Suppressor macrophage (primary cell): ENCODE data around the gene TMEM203.

Experiments
- DNase-seq, 4 experiments: peaks; one replicate each; pipeline ENCODE4 v3.0.0-alpha.2; 2020 to 2022

The TMEM203 gene

DNA sequence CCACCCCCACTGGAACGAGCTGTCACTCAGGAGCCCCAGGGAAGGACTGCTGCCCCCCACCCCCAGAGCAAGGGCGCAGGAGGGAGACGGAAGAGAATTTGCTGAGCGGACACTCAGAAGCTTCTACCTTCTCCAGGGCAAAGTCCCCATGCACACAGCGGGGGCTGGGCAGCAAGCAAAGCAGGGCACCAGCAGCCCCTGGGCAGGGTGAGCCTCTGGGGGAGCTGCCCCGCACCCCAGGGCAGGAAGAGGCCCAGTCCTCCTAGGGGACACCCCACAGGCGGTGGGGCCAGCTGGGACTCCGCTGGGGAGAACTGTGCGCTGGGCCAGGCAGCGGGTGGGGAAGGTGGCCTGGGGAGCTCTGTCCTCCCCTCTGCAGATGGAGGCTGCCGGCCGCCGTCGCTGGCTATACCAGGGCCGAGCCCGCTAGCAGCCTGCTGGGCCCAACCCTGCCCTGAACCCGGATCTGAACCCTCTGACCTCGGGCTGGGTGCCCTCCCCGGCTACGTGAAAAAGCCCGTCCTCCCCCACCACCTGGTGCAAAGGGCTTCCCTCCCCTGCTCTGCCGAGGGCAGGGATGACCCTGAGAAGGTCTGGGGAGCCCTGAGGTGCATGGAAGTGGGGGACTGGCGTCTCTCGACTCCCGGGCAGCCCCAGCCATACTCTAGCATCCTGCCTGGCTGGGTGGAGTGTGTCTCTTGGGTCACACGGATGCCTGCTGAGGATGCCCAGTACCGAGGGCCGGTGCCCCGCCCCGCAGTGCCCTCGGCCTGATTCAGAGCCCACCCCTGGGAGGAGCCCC lies 24.7 kb upstream of the TMEM203 start:
- no peak for DNase-seq

DNA sequence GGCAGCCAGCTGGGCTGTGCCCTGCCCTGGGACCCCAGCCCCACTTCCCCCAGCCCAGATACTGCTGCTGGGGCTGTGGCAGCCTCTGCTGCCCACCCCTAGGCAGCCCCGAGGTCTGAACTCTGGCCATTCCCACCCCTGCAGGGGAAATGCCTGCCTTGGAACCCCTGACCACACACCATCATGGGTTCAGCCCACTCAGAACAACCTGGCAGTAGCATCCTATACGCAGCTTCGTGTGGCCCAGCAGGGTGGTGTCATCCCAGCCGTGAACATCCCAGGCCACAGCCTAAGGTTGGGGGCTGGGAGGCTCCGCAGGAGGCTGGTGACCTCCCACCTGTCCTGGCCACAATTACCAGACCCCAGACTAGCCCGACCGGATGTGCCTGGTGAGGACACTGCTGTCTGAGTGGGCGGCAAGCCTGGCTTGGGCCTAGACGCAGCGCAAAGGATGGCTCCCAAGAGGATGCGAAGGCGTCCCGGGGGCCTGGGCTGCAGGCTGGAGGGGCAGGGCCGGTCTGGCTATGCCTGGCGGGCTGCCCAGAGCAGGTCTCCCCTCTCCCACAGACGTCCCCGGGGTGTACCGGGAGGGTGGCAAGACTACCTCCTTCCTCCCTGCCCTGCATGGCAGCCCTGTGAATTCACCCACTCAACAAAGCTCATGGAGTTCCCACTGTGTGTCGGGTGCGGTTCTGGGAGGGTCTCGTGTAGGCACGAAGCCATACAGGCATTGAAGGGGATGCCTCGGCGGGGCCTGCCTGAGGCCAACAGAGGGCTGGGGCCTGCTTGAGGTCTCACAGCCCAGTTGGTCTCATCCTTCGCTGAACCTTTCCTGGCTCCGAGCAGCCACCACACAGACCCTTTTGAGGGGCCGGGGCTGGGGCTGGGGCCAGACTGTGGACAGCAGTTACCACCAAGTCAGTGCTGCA lies 23.8 kb upstream of the TMEM203 start:
- DNase-seq = no peak

DNA sequence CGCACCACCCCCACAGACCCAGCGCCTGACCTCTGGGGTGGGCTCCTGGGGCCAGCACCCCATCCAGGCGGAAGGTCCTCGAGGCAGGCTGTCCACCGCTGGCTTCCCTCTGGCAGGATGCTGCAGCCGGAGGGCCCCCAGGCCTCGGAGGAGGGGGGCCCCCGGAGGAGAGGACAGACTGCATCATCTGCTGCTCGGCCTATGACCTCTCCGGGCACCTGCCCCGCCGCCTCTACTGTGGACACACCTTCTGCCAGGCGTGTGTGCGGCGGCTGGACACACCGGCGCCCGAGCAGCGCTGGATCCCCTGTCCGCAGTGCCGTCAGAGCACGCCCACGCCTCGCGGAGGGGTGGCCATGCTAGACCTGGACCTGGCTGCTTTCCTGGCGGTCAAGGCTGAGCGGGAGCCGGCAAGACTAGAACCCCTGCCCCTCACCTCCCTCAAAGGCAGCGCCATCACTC lies 23.1 kb upstream of the TMEM203 start:
- no peak for DNase-seq

DNA sequence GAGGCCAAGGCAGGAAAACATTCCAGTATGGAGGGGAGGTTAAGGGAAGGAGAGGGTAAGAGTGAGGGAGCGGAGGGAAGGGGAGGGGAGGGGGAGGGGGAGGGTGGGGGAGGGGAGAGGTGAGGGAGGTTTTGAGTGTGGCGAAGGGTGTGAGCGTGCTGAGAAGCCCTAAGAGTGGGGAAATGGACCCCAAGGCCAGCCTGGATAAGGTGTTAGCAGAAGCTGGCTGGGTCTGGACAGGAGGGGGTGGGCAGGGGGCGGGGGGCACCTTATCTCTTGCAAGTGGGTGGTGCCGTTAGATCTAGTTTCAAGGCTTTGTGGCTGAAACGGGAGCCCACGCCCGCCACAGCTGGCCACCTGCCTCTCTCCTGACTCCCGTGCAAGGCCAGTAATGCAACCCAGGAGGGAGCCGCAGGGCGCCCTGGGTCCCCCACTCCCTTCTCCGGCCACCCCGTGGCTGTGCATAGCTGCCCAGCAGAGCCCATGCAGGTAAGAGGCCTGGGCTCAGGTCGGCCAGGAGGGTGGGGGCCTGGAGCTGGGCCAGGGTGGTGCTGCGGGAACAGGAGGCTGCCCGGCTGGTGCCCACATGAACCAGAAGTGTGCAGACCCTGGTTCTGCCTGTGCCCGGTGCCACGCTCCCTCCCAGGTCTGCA lies 22.5 kb upstream of the TMEM203 start:
- DNase-seq = no peak

DNA sequence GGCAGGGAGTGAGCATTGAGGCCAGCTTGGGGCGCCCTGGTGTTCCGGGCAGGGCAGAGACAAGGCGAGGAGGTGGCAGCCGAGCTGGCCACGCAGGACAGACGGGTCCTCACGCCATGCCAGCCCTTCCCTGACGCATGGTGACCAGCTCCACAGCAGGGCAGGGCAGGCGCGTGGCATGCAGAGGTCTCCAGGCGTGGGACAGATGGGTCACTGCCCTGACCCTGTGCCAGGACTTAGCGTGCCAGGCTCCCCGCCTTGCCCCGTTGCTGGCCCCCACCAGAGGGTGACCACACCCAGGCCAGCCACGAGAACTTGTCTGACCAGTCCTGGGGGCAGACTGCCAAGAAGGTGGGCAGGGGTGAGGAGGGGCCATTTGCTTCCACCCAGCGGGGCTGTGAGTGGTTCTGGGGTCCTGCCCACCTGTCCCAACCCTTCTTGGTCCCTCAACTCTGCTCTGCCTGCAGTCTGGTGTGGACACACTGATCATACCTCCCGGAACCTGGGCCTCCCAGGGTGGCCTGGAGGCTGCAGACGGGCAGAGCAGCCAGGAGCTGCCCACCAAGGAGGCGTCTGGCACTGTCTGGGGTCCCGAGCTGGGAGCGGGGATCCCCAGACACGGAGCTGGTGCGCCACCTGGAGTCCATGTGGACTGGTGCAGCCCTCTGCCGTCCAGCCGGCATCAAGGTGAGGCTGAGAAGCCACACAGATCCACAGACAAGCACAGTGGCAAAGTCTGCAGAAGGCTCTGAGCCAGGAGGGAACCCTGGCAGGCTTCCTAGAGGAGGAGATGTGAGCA lies 21.8 kb upstream of the TMEM203 start, which contains the start of gene RNF224:
Gene RNF224, plus strand, starts transcription at position 449 of the 799 bp plus-strand sequence. CDS start 834 bp downstream, outside the sequence.
- peak; percentile 73 to 87 (median 80) for DNase-seq

DNA sequence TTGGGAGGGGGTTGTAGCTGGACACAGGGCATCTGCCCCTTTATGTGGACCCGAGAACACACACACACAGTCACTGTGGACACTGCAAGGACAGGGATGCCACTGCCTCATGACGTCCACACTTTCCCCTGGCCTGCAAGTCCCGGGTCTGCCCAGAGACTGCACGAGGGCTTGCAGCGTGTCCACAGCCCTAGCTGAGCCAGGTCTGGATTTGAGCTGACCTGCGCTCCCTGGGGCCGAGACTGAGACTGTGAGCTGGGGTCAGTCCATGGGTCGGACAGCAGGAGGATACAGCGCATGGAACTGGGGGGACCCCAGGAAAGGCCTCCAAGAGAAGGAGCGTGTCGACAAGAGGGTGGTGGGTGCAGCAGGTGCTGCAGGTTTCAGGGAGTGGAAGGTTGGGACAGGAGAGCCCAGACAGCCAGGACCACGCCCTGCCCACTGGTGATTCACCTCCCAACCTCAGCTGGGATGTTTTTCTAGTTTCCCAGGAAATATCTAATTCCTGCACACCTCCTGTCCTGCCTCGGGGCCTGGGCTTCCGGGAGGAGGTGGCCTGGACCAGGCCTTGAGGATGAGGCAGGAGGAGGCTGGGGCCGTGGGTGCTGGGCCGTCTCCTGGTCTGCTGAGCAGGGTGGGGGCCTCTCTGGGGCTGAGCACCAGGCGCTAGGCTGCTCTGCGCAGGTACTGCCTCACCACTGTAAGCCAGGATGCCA lies 21.0 kb upstream of the TMEM203 start:
- DNase-seq = no peak

DNA sequence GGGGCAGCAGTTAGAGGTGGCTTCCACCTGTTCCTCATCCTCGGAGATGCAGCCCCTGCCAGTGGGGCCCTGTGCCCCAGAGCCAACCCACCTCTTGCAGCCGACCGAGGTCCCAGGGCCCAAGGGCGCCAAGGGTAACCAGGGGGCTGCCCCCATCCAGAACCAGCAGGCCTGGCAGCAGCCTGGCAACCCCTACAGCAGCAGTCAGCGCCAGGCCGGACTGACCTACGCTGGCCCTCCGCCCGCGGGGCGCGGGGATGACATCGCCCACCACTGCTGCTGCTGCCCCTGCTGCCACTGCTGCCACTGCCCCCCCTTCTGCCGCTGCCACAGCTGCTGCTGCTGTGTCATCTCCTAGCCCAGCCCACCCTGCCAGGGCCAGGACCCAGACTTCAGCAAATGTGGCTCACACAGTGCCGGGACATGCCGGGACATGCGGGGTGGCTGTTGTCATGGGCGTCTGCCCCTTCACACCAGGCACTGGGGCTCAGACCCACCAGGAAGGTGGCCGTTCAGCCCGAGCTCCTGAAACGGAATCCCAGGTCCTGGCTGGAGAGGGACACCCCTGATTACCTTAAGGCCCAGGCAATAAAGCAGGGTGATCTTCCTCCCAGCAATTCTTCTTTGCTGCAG lies 20.4 kb upstream of the TMEM203 start:
- DNase-seq = no peak

DNA sequence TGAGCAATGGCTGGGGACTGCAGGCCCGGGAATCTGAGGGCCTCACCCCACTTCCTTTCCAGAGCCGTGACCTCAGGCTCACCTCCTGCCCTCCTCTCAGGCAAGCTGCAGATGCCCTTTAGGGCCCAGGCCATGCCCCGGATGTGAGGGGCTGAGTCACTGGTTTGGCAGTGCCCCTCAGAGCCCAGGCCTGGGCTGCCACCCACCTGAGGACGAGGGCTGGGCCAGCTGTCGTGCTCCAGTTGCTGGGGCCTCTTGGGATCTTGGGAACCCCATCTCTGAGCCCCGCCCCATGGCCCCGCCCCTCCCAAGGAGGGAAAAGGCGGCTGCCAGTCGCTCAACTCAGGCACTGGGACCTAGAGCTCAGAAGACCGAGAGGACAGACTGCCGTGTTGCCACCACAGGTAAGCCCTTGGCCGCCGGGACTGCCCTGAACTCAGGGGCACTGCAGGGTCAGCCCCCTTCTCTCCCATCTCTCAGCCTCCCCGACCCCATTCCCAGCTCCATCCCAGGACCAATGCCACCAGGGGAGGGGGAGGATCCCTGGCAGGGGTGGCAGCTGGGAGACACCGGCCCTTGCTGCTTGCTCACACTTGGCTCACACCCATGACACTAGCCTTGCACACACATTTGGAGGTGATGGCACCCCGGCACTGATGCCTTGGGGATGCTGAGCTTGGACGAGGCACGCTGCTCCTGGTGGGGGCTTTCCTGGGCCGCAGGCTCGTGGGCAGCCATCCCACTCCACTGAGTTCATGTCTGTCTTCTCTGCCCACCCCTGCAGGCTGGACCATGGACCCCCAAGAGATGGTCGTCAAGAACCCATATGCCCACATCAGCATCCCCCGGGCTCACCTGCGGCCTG lies 19.6 kb upstream of the TMEM203 start, which contains the start of gene CYSRT1:
Gene CYSRT1, plus strand, starts transcription at position 345 of the 865 bp plus-strand sequence. Its CDS starts 448 bp downstream, at position 793.
- DNase-seq = peak; percentile 18 to 49 (median 44)

DNA sequence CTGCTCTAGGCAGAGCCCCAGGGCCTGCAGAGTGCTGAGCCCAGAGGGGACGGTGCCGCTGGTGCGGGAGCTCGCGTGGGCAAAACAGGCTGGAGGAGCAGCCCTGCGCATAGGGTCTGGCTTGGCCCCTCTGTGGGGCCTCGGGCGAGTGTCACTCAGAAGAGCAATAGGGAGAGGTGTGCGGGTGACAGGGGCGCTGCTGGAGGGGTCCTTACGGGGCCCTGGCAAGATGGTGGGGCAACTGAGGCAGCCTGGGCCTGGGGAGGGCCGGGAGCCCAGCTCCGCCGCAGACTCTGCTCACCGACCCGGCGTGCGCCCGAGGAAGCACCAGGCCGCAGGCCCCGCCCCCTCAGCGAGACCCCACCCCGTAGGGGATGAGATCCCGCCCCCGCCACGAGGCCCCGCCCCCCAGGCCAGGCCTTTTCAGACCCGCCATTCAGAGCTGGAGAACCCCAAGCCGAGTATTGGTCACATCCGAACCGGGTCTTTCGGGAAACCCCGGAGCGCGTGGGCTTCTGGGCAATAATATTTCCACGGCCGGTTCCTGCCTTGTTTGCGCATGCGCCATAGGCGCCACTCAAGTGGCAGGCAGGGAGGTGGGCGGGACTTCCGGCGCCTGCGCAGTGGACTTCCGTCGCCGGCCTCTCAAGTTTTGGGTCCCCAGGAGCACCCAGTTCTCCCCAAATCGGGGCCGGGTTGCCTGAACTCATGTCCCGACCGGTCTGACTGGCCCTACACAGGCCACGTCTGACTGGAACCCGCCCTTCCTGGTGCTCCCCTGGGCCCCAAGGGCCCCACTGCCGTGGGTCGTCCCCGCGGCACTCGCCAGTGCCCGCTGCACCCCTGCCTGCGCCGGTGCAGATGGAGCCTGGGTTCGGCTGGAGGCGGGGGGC lies 17.9 kb upstream of the TMEM203 start:
- peak; percentile 99 to 100 (median 100) for DNase-seq

DNA sequence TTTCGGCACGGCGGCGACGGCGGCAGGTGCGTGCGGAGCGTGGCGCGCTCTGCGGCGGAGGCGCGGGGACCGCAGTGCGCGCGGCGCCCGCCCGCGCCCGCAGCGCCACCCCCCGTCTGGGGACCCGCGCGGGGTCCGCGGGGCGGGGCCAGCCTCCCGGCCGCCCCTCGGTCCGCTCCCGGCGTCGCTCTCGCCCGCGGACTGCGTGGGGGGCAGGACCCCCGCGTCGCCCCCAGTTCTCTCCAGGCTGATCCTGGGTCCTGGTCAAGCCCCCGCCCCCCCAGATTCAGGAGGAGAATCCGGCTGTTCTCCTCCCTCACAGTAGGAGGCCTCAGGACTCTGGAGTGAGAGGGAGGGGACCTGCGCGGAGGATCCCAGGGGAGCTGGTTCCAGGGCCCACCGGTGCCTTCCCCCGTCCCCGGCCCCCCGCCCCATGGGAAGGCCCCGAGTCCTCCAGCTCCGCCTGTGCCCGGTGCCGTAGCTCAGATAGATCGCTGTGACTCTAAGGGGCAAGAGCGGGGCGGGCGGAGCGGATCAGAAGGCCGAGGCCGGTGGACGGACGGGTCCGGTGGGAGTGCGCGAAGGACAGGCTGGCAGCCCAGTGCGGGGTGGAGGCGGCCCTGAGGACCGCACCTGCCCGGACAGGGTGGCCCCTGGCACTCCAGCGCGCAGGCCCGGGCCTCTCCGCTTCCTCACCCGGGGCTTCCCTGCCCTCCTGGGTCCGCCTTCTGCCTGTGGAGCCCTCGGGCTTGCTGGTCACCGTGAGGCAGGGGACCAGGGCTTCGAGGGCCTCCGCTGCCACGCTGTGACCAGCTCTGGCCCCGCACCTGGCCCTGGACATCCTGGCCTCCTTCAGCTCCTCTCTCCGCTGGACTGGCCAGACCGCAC lies 17.0 kb upstream of the TMEM203 start, which contains the start of gene RNF208:
Gene RNF208, minus strand, starts transcription at position 51 of the 888 bp plus-strand sequence. CDS start 1,028 bp downstream, outside the sequence.
- DNase-seq = peak in 2 of 4 experiments; percentile 29 to 38

DNA sequence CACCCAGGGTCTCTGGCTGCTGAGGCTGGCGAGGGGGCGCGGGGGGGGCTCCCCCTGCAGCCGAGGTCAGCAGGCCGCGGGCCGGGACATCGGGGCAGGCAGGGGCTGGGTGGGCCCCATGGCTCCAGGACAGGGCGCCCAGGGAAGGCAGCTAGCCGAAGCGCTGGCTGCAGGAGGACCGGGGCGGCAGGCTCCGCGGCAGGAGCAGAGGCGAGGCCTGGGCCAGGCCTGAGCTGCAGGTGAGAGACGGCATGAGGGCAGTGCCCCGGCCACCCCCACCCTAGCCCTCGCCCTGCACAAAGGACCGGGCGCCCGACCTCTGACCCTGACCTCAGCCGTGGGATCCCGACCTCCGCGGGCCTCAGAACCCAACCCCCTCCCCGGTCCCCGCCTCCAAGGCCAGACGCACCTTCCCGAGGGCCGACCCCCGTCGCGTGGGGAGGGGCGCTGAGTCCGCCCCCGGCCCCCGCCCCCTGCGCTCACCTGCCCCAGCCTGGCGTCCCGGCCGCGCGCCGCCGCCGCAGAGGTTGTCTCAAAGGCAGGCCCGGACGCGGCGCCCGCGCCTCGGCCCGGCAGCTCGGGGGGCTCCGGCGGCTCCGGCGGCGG lies 16.2 kb upstream of the TMEM203 start:
- DNase-seq = no peak

DNA sequence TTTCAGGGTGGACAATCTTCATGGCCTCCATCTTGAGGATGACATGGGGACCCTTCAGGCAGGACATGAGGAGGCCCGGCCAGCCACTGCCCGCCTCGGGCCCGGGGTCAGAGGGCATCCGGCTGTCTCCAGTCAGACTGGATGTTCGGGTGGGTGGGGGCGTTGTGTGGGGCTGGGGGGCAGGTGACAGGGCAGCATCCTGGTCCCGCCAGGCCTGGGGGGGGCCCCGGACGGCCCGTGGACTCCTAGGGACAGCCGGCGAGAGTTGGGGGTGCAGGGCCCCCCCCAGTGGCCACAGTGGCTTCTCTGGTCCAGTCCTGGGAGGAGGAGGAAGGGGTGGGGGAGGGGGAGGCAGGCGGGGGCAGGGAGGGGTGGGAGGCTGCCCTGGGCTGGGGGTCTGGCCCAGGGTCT lies 15.7 kb upstream of the TMEM203 start:
- DNase-seq = no peak

DNA sequence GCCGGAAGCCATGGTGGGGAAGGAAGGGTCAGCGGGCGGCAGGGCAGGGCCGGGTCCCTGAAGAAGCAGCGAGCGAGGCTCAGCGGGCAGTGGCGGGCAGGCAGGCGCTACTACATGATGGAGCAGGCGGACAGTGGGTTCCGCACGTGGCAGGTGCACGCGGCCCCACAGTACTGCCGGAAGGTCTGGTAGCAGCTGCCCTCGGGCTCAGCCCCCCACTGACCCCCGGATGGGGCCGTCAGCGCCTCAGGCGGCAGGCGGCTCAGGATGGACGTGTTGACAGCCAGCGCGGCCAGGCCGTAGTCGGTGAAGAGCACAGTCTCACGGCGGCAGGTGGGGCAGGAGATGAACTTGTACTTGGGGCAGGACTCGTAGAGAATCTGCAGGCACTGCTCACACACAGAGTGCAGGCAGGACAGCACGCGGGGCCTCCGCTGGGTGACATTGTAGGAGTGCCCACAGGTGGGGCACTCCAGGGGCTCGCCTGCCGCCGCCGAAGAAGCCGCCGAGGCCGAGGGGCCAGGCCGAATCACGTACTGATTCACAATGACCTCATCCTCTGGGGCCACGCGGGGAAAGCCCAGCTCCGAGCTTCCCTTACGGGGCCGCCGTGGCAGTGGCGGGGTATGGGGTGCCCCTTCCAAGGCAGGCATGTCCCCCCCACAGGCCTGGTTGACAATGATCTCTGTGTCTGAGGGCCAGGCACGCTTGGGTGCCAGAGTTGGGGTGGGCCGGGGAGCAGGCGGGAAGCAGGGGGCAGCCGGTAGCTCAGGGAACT lies 15.1 kb upstream of the TMEM203 start:
- DNase-seq = no peak

DNA sequence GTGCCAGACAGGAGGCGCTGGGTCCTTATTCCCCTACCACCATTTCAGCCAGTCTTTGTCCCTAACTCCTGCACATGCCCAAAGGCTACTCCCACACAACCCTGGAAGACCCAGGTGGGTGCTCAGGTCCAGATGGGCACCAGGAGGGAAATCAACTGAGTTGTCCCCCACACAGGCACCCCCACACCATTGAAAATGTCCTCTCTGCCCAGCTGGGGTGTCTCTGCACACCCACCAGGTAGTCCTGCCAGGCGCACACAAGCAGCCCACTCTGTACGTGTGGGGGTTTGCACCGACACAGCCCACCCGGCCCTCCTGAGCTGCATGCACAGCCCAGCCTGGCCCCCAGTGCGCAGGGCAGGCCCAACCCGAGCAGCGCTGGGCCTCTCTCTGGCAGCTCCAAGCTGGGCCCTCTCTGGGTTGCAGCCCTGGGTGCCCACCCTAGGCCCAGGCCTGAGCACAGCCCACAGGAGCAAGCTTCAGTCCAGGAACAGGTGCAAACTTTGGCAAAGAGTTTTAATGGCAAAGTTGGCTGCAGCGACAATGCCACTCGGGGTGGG lies 14.4 kb upstream of the TMEM203 start:
- DNase-seq = no peak

DNA sequence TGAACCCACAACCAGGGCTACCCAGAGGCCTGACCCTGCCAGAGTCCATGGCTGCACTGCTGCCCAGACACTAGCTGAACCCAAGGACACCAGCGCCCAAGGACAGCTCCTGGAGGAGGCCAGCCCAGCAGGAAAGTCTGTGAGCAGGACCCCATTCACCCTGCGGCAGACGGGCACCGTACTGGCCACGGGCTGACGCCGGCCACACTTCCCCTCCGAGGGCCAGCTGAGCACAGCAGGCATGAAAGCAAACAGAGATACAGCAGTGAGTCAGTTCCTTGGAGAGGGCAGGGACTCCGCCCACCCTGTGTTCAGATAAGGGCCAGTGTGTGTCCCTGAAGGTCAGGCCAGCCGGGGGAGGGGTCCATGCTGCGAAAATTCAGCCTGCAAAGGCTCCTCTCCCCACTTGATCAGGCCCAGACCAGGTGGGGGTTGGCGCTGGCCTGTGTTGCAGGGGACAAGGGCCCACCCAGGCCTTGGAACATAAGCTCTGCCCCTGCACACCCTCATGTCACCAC lies 13.4 kb upstream of the TMEM203 start:
- DNase-seq = peak; percentile 35 to 70 (median 60)
